Prostate gland (tissue), 2 donors: Measurements from ENCODE around the gene VILL.

ENCODE experiments used
- CTCF ChIP-seq, 4 experiments: fragments of 200-600 bp in 2 of 4; fragments of 450-650 bp in 2 of 4; sonication (generic) in 2 of 4; IDR thresholded peaks; 1 replicate in 3 of 4; 2 replicates in 1 of 4; pipeline ENCODE4 v1.5.1; 2016 to 2019; ENCODE audit warnings: antibody characterized with exemption in 4 of 4, mild to moderate bottlenecking in 2 of 4, moderate library complexity in 2 of 4
- POLR2A ChIP-seq: fragments of 450-650 bp; IDR thresholded peaks from one replicate; pipeline ENCODE4 v1.6.1; 2016; ENCODE audit warnings: antibody characterized with exemption, mild to moderate bottlenecking

DNA sequence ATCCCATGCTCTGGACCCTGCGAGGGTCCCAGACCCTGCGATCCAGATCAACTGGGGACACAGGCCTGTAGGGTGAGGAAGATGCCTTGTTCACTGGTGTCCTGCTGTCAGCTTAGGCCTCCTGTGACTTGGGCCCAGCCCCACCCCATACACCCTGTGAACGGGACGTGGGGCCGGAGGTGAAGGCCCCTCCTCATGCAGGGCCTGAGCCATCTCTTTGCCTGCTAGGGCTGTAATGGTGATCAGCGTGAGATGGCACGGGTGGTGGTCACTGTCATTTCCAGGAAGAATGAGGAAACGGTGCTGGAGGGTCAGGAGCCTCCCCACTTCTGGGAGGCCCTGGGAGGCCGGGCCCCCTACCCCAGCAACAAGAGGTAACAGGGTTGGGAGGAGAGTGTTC is 12.4 kb downstream of the VILL start:
- TF ChIP-seq CTCF (IDR thresholded peaks at IDR 0.05) (no peak), POLR2A (no peak)
